ENCODE data around the gene XXYLT1.
"Not testable (repeated sequence)": the region's sequence is repeated elsewhere in the genome, so short reads cannot be mapped to it uniquely, and the experiment has no call there.

Gene XXYLT1

GRCh38 chr3:195060217-195060481 lies 210.8 kb downstream of the XXYLT1 start:
- in situ Hi-C loops (cut with HindIII; ENCODE audit: low sequenced_read_pairs): no loop called here

GRCh38 chr3:195059471-195060216 lies 211.3 kb downstream of the XXYLT1 start:
- in situ Hi-C loops (cut with HindIII; ENCODE audit: low sequenced_read_pairs): no loop called here

GRCh38 chr3:195059006-195059350 lies 212.0 kb downstream of the XXYLT1 start:
- in situ Hi-C loops (cut with HindIII; ENCODE audit: low sequenced_read_pairs): no loop called here

- in situ Hi-C loops (cut with HindIII; ENCODE audit: low sequenced_read_pairs): no loop called here
Measured at GRCh38 chr3:195058336-195059005, 212.5 kb downstream of the XXYLT1 start.

GRCh38 chr3:195057716-195058115 lies 213.2 kb downstream of the XXYLT1 start:
- in situ Hi-C loops (cut with HindIII; ENCODE audit: low sequenced_read_pairs): no loop called here

- in situ Hi-C loops (cut with HindIII; ENCODE audit: low sequenced_read_pairs): no loop called here
Measured at GRCh38 chr3:195056506-195056905, 214.5 kb downstream of the XXYLT1 start.

- in situ Hi-C loops (cut with HindIII; ENCODE audit: low sequenced_read_pairs): no loop called here
Measured at GRCh38 chr3:195054311-195054710, 216.6 kb downstream of the XXYLT1 start.

- in situ Hi-C loops (cut with HindIII; ENCODE audit: low sequenced_read_pairs): no loop called here
Measured at GRCh38 chr3:195052939-195053338, 218.0 kb downstream of the XXYLT1 start.

- in situ Hi-C loops (cut with HindIII; ENCODE audit: low sequenced_read_pairs): not testable (repeated sequence)
Measured at GRCh38 chr3:195050296-195050695, 220.7 kb downstream of the XXYLT1 start.

GRCh38 chr3:195048059-195048905 lies 222.7 kb downstream of the XXYLT1 start:
- in situ Hi-C loops (cut with HindIII; ENCODE audit: low sequenced_read_pairs): no loop called here

- in situ Hi-C loops (cut with HindIII; ENCODE audit: low sequenced_read_pairs): no loop called here
Measured at GRCh38 chr3:195047536-195047935, 223.4 kb downstream of the XXYLT1 start.

- in situ Hi-C loops (cut with HindIII; ENCODE audit: low sequenced_read_pairs): no loop called here
Measured at GRCh38 chr3:195046441-195046840, 224.5 kb downstream of the XXYLT1 start.

- in situ Hi-C loops (cut with HindIII; ENCODE audit: low sequenced_read_pairs): no loop called here
Measured at GRCh38 chr3:195045481-195046210, 225.3 kb downstream of the XXYLT1 start.

GRCh38 chr3:195044411-195044810 lies 226.5 kb downstream of the XXYLT1 start:
- in situ Hi-C loops (cut with HindIII; ENCODE audit: low sequenced_read_pairs): no loop called here

- in situ Hi-C loops (cut with HindIII; ENCODE audit: low sequenced_read_pairs): no loop called here
Measured at GRCh38 chr3:195043607-195044339, 227.2 kb downstream of the XXYLT1 start.

- in situ Hi-C loops (cut with HindIII; ENCODE audit: low sequenced_read_pairs): no loop called here
Measured at GRCh38 chr3:195042743-195043606, 228.0 kb downstream of the XXYLT1 start.

GRCh38 chr3:195041871-195042742 lies 228.9 kb downstream of the XXYLT1 start:
- in situ Hi-C loops (cut with HindIII; ENCODE audit: low sequenced_read_pairs): no loop called here

- in situ Hi-C loops (cut with HindIII; ENCODE audit: low sequenced_read_pairs): no loop called here
Measured at GRCh38 chr3:195040773-195041520, 230.0 kb downstream of the XXYLT1 start.

Data from endothelial cell of hepatic sinusoid (primary cell).